Adrenal gland (tissue), 12 donors: ENCODE data around the gene OTOF. TPM values are rescaled to one million over a fixed set of nuclear protein-coding genes. Genes with fewer than 3 reads are reported as not detected.
A peak's percentile ranks its signal among the peaks of the same experiment; 100 is the strongest.

Experiments
- DNase-seq, 7 donors: peaks; one replicate each; pipeline ENCODE4 v3.0.0-alpha.2; 2019 to 2020
- H3K27ac ChIP-seq, 5 donors: fragments of 200-600 bp; sonication (generic) in 4 of 5; 1 replicate in 3 of 5; 2 replicates in 2 of 5; pipeline versions ENCODE4 v1.5.1 to v1.8.0; 2016 to 2020; ENCODE audit warnings: mild to moderate bottlenecking in 1 of 5
- H3K27me3 ChIP-seq: fragments of 200-600 bp; 2 replicates; pipeline ENCODE4 v1.8.0; 2021
- H3K36me3 ChIP-seq, 2 donors: fragments of 200-600 bp; replicated peaks in 1 of 2; 1 replicate in 1 of 2; 2 replicates in 1 of 2; pipeline versions ENCODE4 v1.5.1 to v1.8.0; 2018 to 2022
- H3K4me1 ChIP-seq, 2 donors: fragments of 200-600 bp; replicated peaks in 1 of 2; 1 replicate in 1 of 2; 2 replicates in 1 of 2; pipeline versions ENCODE4 v1.5.1 to v1.8.0; 2018 to 2021
- H3K4me3 ChIP-seq, 4 donors: fragments of 200-600 bp; sonication (generic) in 3 of 4; one replicate each; pipeline ENCODE4 v1.5.1; 2016 to 2018
- H3K9me3 ChIP-seq, 3 donors: fragments of 200-600 bp; sonication (generic) in 1 of 3; replicated peaks in 1 of 3; 1 replicate in 2 of 3; 2 replicates in 1 of 3; pipeline versions ENCODE4 v1.5.1 to v1.8.0; 2016 to 2021
- CTCF ChIP-seq, 6 experiments: fragments of 450-650 bp in 4 of 6; fragments of 200-600 bp in 2 of 6; sonication (generic) in 1 of 6; IDR thresholded peaks; 1 replicate in 5 of 6; 2 replicates in 1 of 6; pipeline versions ENCODE4 v1.5.1 to v1.8.0; 2016 to 2021; ENCODE audit warnings: antibody characterized with exemption in 6 of 6, mild to moderate bottlenecking in 2 of 6, moderate library complexity in 1 of 6
- POLR2A ChIP-seq, 2 donors: fragments of 450-650 bp; IDR thresholded peaks; one replicate each; pipeline ENCODE4 v1.6.1; 2017; ENCODE audit warnings: antibody characterized with exemption in 2 of 2, mild to moderate bottlenecking in 2 of 2, moderate library complexity in 1 of 2
- WGBS, 4 donors: extraction: QIAGEN DNeasy Blood & Tissue Kit in 2 of 4; methylation state at CpG; one replicate each; pipeline versions ENCODE4 v1.1.5 to v1.1.7; 2013 to 2017; 5-methylcytosine and 5-hydroxymethylcytosine counted together
- intact Hi-C, 2 donors: fragments of 100-400 bp; cut with DNase I; formaldehyde crosslinking; loops; one replicate each; pipeline versions ENCODE4 v1.14.1 to v1.15.0; 2022 to 2023
- polyA plus RNA-seq, 3 donors: library from polyadenylated mRNA; stranded (reverse); fragments of 200-250 nt in 2 of 3; fragments of 350-450 nt in 1 of 3; fragmentation: Illumina TruSeq in 1 of 3; extraction: RNeasy Lipid Tissue Mini Kit (QIAGEN cat#74804) in 1 of 3; gene quantifications; one replicate each; pipeline ENCODE4 v1.2.3, GENCODE V29; 2013 to 2014
- total RNA-seq, 9 donors: library from RNA; depleted of rRNA in 4 of 9; stranded (reverse); fragments of >200 nt in 4 of 9; fragments of 120-200 nt in 1 of 9; fragmentation: NEBNext Ultra II Directional in 1 of 9; extraction: Animal tissue kit (Norgen Biotek cat#: 25700) in 1 of 9; gene quantifications; one replicate each; pipeline versions ENCODE4 v1.1.0 to v1.2.4, GENCODE V29; 2013 to 2023
- donor health status: healthy with polysubstance abuse.
- donor health status: Bipolar disorder and iron deficiency.
- donor health status: DM: yes; HTN: yes; CAD: no.
- donor health status: DM: no; HTN: no; CAD: no.
- donor health status: DM: no; HTN: no; CAD: no.
- donor health status: DM: yes; HTN: yes; CAD: no.

The OTOF gene
- total and polyA plus RNA-seq, 12 donors: 0.18 to 2.0 (median 1.1) TPM

- 83 to 85% (median 83%) methylated on average over 11 of the region's 11 CpGs for WGBS, 4 donors
- Histone ChIP-seq H3K9me3 (no peaks in the 10 kb centered on the region), H3K27me3 (no peaks in the 10 kb centered on the region), H3K4me1 (no peaks in the 10 kb centered on the region), H3K36me3 (no peaks in the 10 kb centered on the region), H3K27ac (no peak overlapping the region), H3K4me3 (no peak overlapping the region)
- TF ChIP-seq CTCF (IDR thresholded peaks at IDR 0.05): no peak
- TF ChIP-seq POLR2A (IDR thresholded peaks at IDR 0.05): no peak
- DNase-seq: peak in 1 of 7 donors; percentile 35
- intact Hi-C loops: no loop called here
Measured at GRCh38 chr2:26455037-26455669, 22.8 kb downstream of the OTOF start.

GRCh38 chr2:26454561-26455001 is 23.3 kb downstream of the OTOF start:
- Histone ChIP-seq H3K27me3 (no peaks in the 10 kb centered on the region), H3K4me3 (no peak overlapping the region), H3K9me3 (no peaks in the 10 kb centered on the region), H3K4me1 (no peaks in the 10 kb centered on the region), H3K36me3 (no peaks in the 10 kb centered on the region), H3K27ac (no peak overlapping the region)
- TF ChIP-seq POLR2A (IDR thresholded peaks at IDR 0.05) (no peak), CTCF (IDR thresholded peaks at IDR 0.05) (no peak)
- intact Hi-C loops: no loop called here
- DNase-seq: peak in 1 of 7 donors; percentile 35
- WGBS, 4 donors: 84 to 93% (median 92%) methylated on average over 3 to 10 of the region's 10 CpGs

- intact Hi-C loops: no loop called here
- Histone ChIP-seq H3K36me3 (no peaks in the 10 kb centered on the region), H3K9me3 (no peaks in the 10 kb centered on the region), H3K27ac (no peak overlapping the region), H3K4me3 (no peak overlapping the region), H3K27me3 (no peaks in the 10 kb centered on the region), H3K4me1 (no peaks in the 10 kb centered on the region)
- 80 to 87% (median 83%) methylated on average over 11 of the region's 11 CpGs for WGBS, 4 donors
- peak in 1 of 7 donors; percentile 34 for DNase-seq
- no peak for TF ChIP-seq CTCF (IDR thresholded peaks at IDR 0.05)
- TF ChIP-seq POLR2A (IDR thresholded peaks at IDR 0.05): no peak
Measured at GRCh38 chr2:26453421-26454329, 24.2 kb downstream of the OTOF start.

- intact Hi-C loops: no loop called here
- no peak for DNase-seq
- no peaks in the 10 kb centered on the region for H3K9me3 ChIP-seq
- H3K4me3 ChIP-seq: no peak overlapping the region
- no peaks in the 10 kb centered on the region for H3K36me3 ChIP-seq
- TF ChIP-seq CTCF (IDR thresholded peaks at IDR 0.05) (no peak), POLR2A (IDR thresholded peaks at IDR 0.05) (no peak)
- H3K27me3 ChIP-seq: no peaks in the 10 kb centered on the region
- no peak overlapping the region for H3K27ac ChIP-seq
- WGBS, 4 donors: 93 to 100% (median 98%) methylated on average over 1 of the region's 1 CpG
- H3K4me1 ChIP-seq: no peaks in the 10 kb centered on the region
Measured at GRCh38 chr2:26451700-26452099, 26.2 kb downstream of the OTOF start.
